ENCODE results near the gene GFAP. TPM values are rescaled to one million over a fixed set of nuclear protein-coding genes. Genes with fewer than 3 reads are reported as not detected.

GFAP gene
- total RNA-seq, 1 experiment from 2014 or later = not detected

DNA sequence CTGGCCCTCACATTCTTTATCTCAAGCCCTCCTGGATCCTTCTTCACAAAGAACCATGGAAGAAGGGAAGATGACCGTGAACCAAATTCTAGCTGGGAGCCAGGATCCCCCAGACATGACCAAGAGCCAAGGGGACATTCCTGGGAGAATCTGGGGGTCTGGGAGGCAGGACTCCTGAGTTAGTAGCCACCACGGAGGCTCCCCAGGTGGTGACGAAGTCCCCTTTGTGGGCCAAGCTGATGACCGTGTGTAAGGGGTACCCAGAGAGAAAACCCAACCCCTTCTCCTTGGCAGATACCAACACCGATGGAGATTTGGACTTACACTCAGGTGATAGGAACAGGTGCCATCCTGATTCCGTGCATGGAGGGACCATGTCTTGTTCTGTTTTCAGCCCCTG, 6.8 kb upstream of the GFAP start:
- H3K27ac Mint-ChIP-seq (ENCODE audit: unreplicated experiment) = no peak overlapping the region
- CTCF ChIA-PET = interaction anchor here (1.3 to 3.3 kb wide), 2 partner anchors 70 to 99 kb away, joined by 5 to 78 read pairs; no protein-coding TSS in a partner anchor
- no peaks in the 10 kb centered on the region for H3K9me3 Mint-ChIP-seq (ENCODE audit: low read depth, unreplicated experiment)
- H3K36me3 Mint-ChIP-seq (ENCODE audit: insufficient read depth, unreplicated experiment) = peaks cover 34% of the 10 kb centered on the region
- peaks cover 38% of the 10 kb centered on the region for H3K27me3 Mint-ChIP-seq (ENCODE audit: unreplicated experiment)
- intact Hi-C loops (cut with micrococcal nuclease; ENCODE audit: unreplicated experiment) = loop anchor here (5.0 kb wide), 1 partner anchor 175 kb away; no protein-coding TSS in a partner anchor
- TF ChIP-seq, protein P1, sequence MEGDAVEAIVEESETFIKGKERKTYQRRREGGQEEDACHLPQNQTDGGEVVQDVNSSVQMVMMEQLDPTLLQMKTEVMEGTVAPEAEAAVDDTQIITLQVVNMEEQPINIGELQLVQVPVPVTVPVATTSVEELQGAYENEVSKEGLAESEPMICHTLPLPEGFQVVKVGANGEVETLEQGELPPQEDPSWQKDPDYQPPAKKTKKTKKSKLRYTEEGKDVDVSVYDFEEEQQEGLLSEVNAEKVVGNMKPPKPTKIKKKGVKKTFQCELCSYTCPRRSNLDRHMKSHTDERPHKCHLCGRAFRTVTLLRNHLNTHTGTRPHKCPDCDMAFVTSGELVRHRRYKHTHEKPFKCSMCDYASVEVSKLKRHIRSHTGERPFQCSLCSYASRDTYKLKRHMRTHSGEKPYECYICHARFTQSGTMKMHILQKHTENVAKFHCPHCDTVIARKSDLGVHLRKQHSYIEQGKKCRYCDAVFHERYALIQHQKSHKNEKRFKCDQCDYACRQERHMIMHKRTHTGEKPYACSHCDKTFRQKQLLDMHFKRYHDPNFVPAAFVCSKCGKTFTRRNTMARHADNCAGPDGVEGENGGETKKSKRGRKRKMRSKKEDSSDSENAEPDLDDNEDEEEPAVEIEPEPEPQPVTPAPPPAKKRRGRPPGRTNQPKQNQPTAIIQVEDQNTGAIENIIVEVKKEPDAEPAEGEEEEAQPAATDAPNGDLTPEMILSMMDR (IDR thresholded peaks at IDR 0.05; ENCODE audit: unreplicated experiment) = no peak
- no peak overlapping the region for H3K4me3 Mint-ChIP-seq (ENCODE audit: low read depth, unreplicated experiment)
- DNase-seq = no peak
- peaks cover 7% of the 10 kb centered on the region for H3K4me1 Mint-ChIP-seq (ENCODE audit: low read depth, unreplicated experiment)
- BruUV-seq (replicated peaks) = no TSS peak

DNA sequence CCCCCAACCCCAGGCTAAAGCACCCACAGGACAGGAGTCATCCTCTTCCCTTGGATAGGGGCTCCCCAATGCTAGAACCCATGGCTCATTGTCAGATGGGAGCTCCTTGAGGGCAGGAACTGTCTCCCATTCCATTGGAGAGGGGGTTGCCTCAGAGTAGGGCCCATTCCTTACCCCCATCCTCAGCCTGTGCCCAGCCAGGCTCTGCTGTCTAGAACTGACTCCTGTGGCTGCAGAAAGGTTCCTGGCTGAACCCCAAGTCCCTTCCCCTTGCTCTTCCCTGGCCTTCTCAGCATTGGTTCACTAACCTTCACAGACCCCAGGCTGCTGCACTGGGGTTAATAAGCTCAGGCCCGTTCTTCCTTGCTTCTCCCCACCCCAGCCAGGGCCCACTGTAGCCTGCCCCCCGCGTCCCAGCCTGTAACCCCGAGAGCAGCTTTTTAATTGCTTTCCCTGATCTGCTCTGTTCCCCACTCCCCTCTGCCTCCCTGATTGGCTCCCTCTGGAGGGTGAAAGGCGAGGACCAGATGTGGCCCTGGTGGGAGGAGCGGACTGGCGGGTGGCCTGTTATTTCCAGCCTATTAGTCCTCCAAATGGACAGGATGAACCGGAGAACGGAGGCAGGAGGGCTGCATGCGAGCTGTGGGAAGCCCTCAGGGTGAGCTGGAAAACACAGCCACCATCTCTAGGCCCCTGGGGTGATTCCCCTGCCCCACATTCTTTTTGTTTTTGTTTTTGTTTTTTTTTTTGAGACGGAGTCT, 6.0 kb upstream of the GFAP start:
- Mint-ChIP-seq H3K4me3 (ENCODE audit: low read depth, unreplicated experiment) (no peak overlapping the region), H3K27me3 (ENCODE audit: unreplicated experiment) (peaks cover 38% of the 10 kb centered on the region), H3K27ac (ENCODE audit: unreplicated experiment) (no peak overlapping the region), H3K36me3 (ENCODE audit: insufficient read depth, unreplicated experiment) (peaks cover 32% of the 10 kb centered on the region), H3K4me1 (ENCODE audit: low read depth, unreplicated experiment) (peaks cover 16% of the 10 kb centered on the region), H3K9me3 (ENCODE audit: low read depth, unreplicated experiment) (no peaks in the 10 kb centered on the region)
- TF ChIP-seq, protein P1 (IDR thresholded peaks at IDR 0.05; ENCODE audit: unreplicated experiment) = no peak
- CTCF ChIA-PET = interaction anchor here (1.0 to 3.3 kb wide), 9 partner anchors 10 to 214 kb away, joined by 3 to 78 read pairs (median 5); partner anchors contain the start of gene ACBD4
- no peak for DNase-seq
- intact Hi-C loops (cut with micrococcal nuclease; ENCODE audit: unreplicated experiment) = loop anchor here (5.0 kb wide), 1 partner anchor 176 kb away; no protein-coding TSS in a partner anchor
- BruUV-seq (replicated peaks) = no TSS peak

DNA sequence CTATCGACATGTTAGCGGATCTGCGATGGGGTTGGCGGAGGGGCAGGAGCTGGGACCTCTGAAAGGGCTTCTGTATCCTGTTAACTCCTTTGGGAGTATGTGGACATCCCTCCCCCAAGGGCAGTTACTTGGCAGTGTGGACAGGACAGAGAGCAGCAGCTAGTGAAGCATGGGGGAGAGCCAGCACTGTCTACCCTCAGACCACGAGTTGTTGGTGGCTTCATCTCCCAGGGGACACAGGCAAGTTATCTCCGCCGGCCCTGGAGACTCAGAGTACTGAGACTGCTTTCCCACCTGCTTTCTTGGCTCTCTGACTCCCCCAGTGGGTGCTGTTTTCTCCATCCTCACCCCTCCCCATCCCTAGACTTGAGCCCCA, 5.3 kb upstream of the GFAP start:
- peaks cover 26% of the 10 kb centered on the region for H3K36me3 Mint-ChIP-seq (ENCODE audit: insufficient read depth, unreplicated experiment)
- DNase-seq = no peak
- H3K27ac Mint-ChIP-seq (ENCODE audit: unreplicated experiment) = no peak overlapping the region
- intact Hi-C loops (cut with micrococcal nuclease; ENCODE audit: unreplicated experiment) = loop anchor here (1.0 to 5.0 kb wide), 2 partner anchors 101 to 177 kb away; no protein-coding TSS in a partner anchor
- CTCF ChIA-PET = interaction anchor here (0.7 to 3.3 kb wide), 17 partner anchors 9 to 215 kb away, joined by 3 to 78 read pairs (median 3); partner anchors contain the start of gene ACBD4
- no peak overlapping the region for H3K4me3 Mint-ChIP-seq (ENCODE audit: low read depth, unreplicated experiment)
- peaks cover 39% of the 10 kb centered on the region for H3K27me3 Mint-ChIP-seq (ENCODE audit: unreplicated experiment)
- no peaks in the 10 kb centered on the region for H3K9me3 Mint-ChIP-seq (ENCODE audit: low read depth, unreplicated experiment)
- no TSS peak for BruUV-seq (replicated peaks)
- H3K4me1 Mint-ChIP-seq (ENCODE audit: low read depth, unreplicated experiment) = peaks cover 23% of the 10 kb centered on the region
- TF ChIP-seq, protein P1 (IDR thresholded peaks at IDR 0.05; ENCODE audit: unreplicated experiment) = no peak

DNA sequence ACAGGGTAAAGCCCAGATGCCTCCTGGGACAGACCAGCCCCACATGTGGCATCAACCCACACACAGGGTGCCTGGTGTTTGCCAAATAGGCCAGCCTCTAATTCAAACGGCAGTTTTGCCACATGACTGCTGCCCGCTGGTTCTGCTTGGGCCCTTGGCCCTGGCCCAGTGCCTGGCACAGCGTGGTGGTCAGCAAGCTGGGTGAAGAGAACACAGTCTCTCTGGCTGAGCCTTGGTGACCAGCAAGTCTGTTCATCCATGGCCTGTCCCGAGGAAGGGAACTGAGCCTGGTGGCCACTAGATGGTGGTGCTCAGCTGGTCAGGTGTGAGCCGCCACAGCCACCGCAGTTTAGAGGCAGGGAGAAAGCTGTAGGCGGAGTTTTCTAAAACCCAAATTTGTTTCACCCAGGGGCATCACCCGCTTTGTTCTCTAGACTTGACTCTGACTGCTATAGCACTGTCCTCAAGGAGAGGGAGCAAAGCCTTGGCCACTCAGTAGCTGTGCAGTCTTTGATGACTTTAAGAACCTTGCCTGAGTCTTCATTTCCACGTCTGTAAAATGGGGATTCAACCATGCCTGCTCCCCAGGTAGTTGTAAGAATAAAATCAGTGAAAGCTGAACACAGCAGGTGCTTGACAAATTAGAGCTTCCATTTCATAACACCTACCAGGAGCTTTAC, 4.7 kb upstream of the GFAP start:
- Mint-ChIP-seq H3K4me1 (ENCODE audit: low read depth, unreplicated experiment) (peaks cover 25% of the 10 kb centered on the region), H3K9me3 (ENCODE audit: low read depth, unreplicated experiment) (no peaks in the 10 kb centered on the region), H3K27ac (ENCODE audit: unreplicated experiment) (no peak overlapping the region), H3K4me3 (ENCODE audit: low read depth, unreplicated experiment) (no peak overlapping the region), H3K27me3 (ENCODE audit: unreplicated experiment) (peaks cover 44% of the 10 kb centered on the region), H3K36me3 (ENCODE audit: insufficient read depth, unreplicated experiment) (peaks cover 21% of the 10 kb centered on the region)
- DNase-seq = peak; percentile 90
- BruUV-seq (replicated peaks) = no TSS peak
- CTCF ChIA-PET = interaction anchor here (0.7 to 3.3 kb wide), 16 partner anchors 9 to 215 kb away, joined by 3 to 78 read pairs (median 3); partner anchors contain the start of gene ACBD4
- intact Hi-C loops (cut with micrococcal nuclease; ENCODE audit: unreplicated experiment) = loop anchor here (1.0 to 10.0 kb wide), 3 partner anchors 101 to 215 kb away; partner anchors contain the start of genes ACBD4 and PLCD3
- TF ChIP-seq, protein P1 (IDR thresholded peaks at IDR 0.05; ENCODE audit: unreplicated experiment) = peak; percentile 85
